NT2/D1 (cell line): ENCODE data around the gene GEMIN4.

Source experiments
- DNase-seq: peaks from one replicate; pipeline ENCODE4 v3.0.0-alpha.2; 2011; ENCODE audit warnings: low read depth, low spot score
- H3K27me3 ChIP-seq: 2 replicates; pipeline ENCODE4 v1.6.0; 2011; ENCODE audit warnings: mild to moderate bottlenecking; ENCODE audit not compliant: insufficient read length, insufficient read depth
- H3K36me3 ChIP-seq: 2 replicates; pipeline ENCODE4 v1.6.1; 2011; ENCODE audit warnings: mild to moderate bottlenecking, low read length, mixed read lengths; ENCODE audit not compliant: insufficient read depth, insufficient read length
- H3K4me1 ChIP-seq: 2 replicates; pipeline ENCODE4 v1.5.1; 2011; ENCODE audit not compliant: insufficient read depth, insufficient read length
- H3K4me3 ChIP-seq: 2 replicates; pipeline ENCODE4 v1.5.1; 2011; ENCODE audit warnings: low read depth; ENCODE audit not compliant: insufficient read length
- H3K9ac ChIP-seq: 2 replicates; pipeline ENCODE4 v1.6.0; 2011; ENCODE audit warnings: low read depth; ENCODE audit not compliant: insufficient read length
- H3K9me3 ChIP-seq: 2 replicates; pipeline ENCODE4 v1.5.1; 2011; ENCODE audit warnings: mild to moderate bottlenecking, low read length; ENCODE audit not compliant: insufficient read depth
- SUZ12 ChIP-seq: IDR thresholded peaks from 2 replicates; pipeline ENCODE4 v1.6.1; 2011; ENCODE audit not compliant: insufficient read length, insufficient read depth; ENCODE audit errors: extremely low read depth
- YY1 ChIP-seq: IDR thresholded peaks from 2 replicates; pipeline ENCODE4 v1.6.1; 2011; ENCODE audit not compliant: insufficient read length, insufficient read depth
- ZNF274 ChIP-seq: IDR thresholded peaks from 2 replicates; pipeline ENCODE4 v1.6.1; 2011; ENCODE audit warnings: mild to moderate bottlenecking, low read depth, low read length

Gene GEMIN4

GRCh38 chr17:746181-746580, 5.9 kb downstream of the GEMIN4 start:
- Histone ChIP-seq H3K9me3 (peaks cover 16% of the 10 kb centered on the region; the same call in 1 of the 2 replicates), H3K4me1 (peaks cover 2% of the 10 kb centered on the region), H3K4me3 (no peak overlapping the region), H3K27me3 (no peaks in the 10 kb centered on the region), H3K36me3 (peaks cover 82% of the 10 kb centered on the region), H3K9ac (no peak overlapping the region)
- DNase-seq: no peak
- no peak for TF ChIP-seq ZNF274

GRCh38 chr17:745406-745805, 6.7 kb downstream of the GEMIN4 start:
- no peak overlapping the region for H3K9ac ChIP-seq

GRCh38 chr17:744937-745336, 7.1 kb downstream of the GEMIN4 start:
- Histone ChIP-seq H3K9ac (no peak overlapping the region), H3K4me3 (no peak overlapping the region), H3K4me1 (no peaks in the 10 kb centered on the region), H3K9me3 (peaks cover 12% of the 10 kb centered on the region; the same call in 1 of the 2 replicates), H3K36me3 (peaks cover 92% of the 10 kb centered on the region), H3K27me3 (no peaks in the 10 kb centered on the region)
- DNase-seq: no peak
- no peak for TF ChIP-seq SUZ12
- no peak for TF ChIP-seq YY1
- no peak for TF ChIP-seq ZNF274

More at GRCh38 chr17:745406-745805, 6.7 kb downstream of the GEMIN4 start:
- peaks cover 16% of the 10 kb centered on the region; the same call in 1 of the 2 replicates for H3K9me3 ChIP-seq
- H3K27me3 ChIP-seq: no peaks in the 10 kb centered on the region
- no peaks in the 10 kb centered on the region for H3K4me1 ChIP-seq
- no peak for DNase-seq
- no peak for TF ChIP-seq ZNF274
- no peak for TF ChIP-seq YY1
- TF ChIP-seq SUZ12: no peak
- peaks cover 90% of the 10 kb centered on the region for H3K36me3 ChIP-seq
- no peak overlapping the region for H3K4me3 ChIP-seq

DNA sequence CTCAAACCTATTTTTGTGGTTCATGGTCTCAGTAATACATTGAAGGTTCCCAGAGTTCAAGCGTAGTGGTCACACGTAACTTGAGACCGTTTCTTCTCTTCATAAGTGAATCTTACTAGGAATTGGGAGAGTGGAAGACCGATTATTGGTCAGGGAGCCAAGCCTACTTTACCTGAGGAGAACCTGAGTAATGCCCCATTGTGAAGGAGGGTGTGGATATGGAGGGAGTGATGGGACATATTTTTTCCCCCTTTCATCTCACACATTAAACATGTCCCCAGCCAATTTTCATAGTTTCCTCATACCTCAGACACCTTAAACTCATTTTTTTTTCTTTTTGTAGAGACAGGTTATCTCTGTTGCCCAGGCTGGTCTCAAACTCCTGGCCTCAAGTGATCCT, 8.9 kb downstream of the GEMIN4 start:
- TF ChIP-seq YY1 (no peak), ZNF274 (no peak), SUZ12 (no peak)
- H3K9ac ChIP-seq: no peak overlapping the region
- H3K36me3 ChIP-seq: peaks cover 92% of the 10 kb centered on the region
- H3K4me1 ChIP-seq: no peaks in the 10 kb centered on the region
- DNase-seq: no peak
- no peaks in the 10 kb centered on the region for H3K9me3 ChIP-seq
- H3K4me3 ChIP-seq: no peak overlapping the region
- no peaks in the 10 kb centered on the region for H3K27me3 ChIP-seq

DNA sequence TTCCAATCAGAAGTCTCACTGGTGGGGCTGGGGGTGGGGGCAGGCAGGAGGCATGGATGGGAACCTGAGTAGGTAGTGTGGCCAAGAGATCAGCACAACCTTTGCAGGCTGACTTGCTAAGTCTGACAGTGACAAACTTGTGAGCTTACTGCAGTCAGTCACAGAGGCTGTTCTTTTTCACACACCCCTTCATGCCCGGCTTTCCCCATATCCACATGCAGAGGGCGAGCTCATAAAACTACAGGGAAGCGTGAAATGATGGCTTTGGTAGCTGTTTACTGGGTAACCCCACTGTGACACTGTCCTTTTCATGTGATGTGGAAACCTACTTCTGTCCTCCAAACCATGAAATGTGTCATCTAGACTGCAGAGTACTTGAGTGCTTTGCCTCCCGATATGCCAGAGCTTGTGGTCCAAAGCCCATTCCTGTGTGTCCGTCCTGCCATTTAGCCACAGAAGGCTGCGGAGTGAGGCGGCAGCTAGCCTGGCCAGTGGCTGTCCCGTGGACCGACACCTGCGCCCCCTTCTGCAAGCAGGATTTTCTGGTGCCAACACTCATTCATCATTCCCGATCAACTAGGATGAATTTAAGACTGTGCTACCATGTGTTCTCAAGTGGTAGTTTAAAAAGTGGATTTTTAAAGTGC, 9.8 kb downstream of the GEMIN4 start:
- peaks cover 88% of the 10 kb centered on the region for H3K36me3 ChIP-seq
- no peaks in the 10 kb centered on the region for H3K4me1 ChIP-seq
- no peak for DNase-seq
- no peak overlapping the region for H3K4me3 ChIP-seq
- H3K27me3 ChIP-seq: no peaks in the 10 kb centered on the region
- H3K9ac ChIP-seq: no peak overlapping the region
- TF ChIP-seq SUZ12 (no peak), ZNF274 (no peak), YY1 (no peak)
- no peaks in the 10 kb centered on the region for H3K9me3 ChIP-seq

GRCh38 chr17:740240-741017, 11.6 kb downstream of the GEMIN4 start:
- H3K9ac ChIP-seq: no peak overlapping the region
- DNase-seq: no peak
- no peaks in the 10 kb centered on the region for H3K27me3 ChIP-seq
- H3K36me3 ChIP-seq: peaks cover 70% of the 10 kb centered on the region
- TF ChIP-seq YY1 (no peak), ZNF274 (no peak)
- no peak overlapping the region for H3K4me3 ChIP-seq
- H3K9me3 ChIP-seq: no peaks in the 10 kb centered on the region
- no peaks in the 10 kb centered on the region for H3K4me1 ChIP-seq

- Histone ChIP-seq H3K9me3 (no peaks in the 10 kb centered on the region), H3K9ac (no peak overlapping the region), H3K4me3 (no peak overlapping the region), H3K36me3 (peaks cover 46% of the 10 kb centered on the region), H3K4me1 (no peaks in the 10 kb centered on the region), H3K27me3 (peaks cover 2% of the 10 kb centered on the region)
- DNase-seq: no peak
- TF ChIP-seq SUZ12: no peak
- no peak for TF ChIP-seq ZNF274
- no peak for TF ChIP-seq YY1
Measured at GRCh38 chr17:737561-738113, 14.4 kb downstream of the GEMIN4 start.
